GM23338 (cell line): ENCODE data around the gene ZNF579.

Experiments used
- CTCF ChIP-seq, 2 experiments: fragments of 200-600 bp in 1 of 2; sonication (generic) in 1 of 2; conservative IDR thresholded peaks; 2 replicates each; pipeline versions ENCODE4 v1.5.1 to v1.6.1; 2016 to 2017; ENCODE audit warnings: antibody characterized with exemption in 2 of 2, low read depth in 2 of 2, mild to moderate bottlenecking in 2 of 2, moderate library complexity in 1 of 2
- ETS1 ChIP-seq: IDR thresholded peaks from 2 replicates; pipeline ENCODE4 v1.6.1; 2016; ENCODE audit warnings: antibody characterized with exemption
- EZH2 ChIP-seq: fragments of 200-600 bp; sonication (generic); IDR thresholded peaks from one replicate; pipeline ENCODE4 v1.8.0; 2017; ENCODE audit warnings: antibody characterized with exemption, mild to moderate bottlenecking, low read depth; ENCODE audit not compliant: unreplicated experiment
- EZH2phosphoT487 ChIP-seq: fragments of 200-600 bp; sonication (generic); IDR thresholded peaks from one replicate; pipeline ENCODE4 v1.8.1; 2018; ENCODE audit warnings: antibody characterized with exemption; ENCODE audit not compliant: unreplicated experiment
- JUNB ChIP-seq: IDR thresholded peaks from one replicate; pipeline ENCODE4 v1.6.1; 2016; ENCODE audit warnings: antibody characterized with exemption; ENCODE audit not compliant: unreplicated experiment
- POLR2AphosphoS5 ChIP-seq: IDR thresholded peaks from 2 replicates; pipeline ENCODE4 v1.6.1; 2016; ENCODE audit warnings: antibody characterized with exemption, low read depth
- REST ChIP-seq: IDR thresholded peaks from one replicate; pipeline ENCODE4 v1.6.1; 2018; ENCODE audit warnings: antibody characterized with exemption; ENCODE audit not compliant: unreplicated experiment
- STAT1 ChIP-seq: IDR thresholded peaks from one replicate; pipeline ENCODE4 v1.6.1; 2016; ENCODE audit warnings: antibody characterized with exemption; ENCODE audit not compliant: unreplicated experiment

GRCh38 chr19:55536951-55537740 is 43.5 kb downstream of the ZNF579 start, which contains the start of gene SBK2:
- TF ChIP-seq CTCF (conservative IDR thresholded peaks at IDR 0.05; ENCODE audit: low read depth in 2 of 2) (peak; percentile 57 to 87), POLR2AphosphoS5 (peak; percentile 55), EZH2 (no peak), REST (no peak), JUNB (no peak), EZH2phosphoT487 (no peak), STAT1 (no peak), ETS1 (no peak)
